HepG2 (cell line): ENCODE data around the gene PDIA4. TPM values are rescaled to one million over a fixed set of nuclear protein-coding genes. Genes with fewer than 3 reads are reported as not detected.
"Not testable (repeated sequence)": the region's sequence is repeated elsewhere in the genome, so short reads cannot be mapped to it uniquely, and the experiment has no call there.

Experiments used
- ATAC-seq: fragments of 200-7000 bp; cut with Tn5 transposase; 3 replicates; pipeline ENCODE4 v1.9.1; 2020; ENCODE audit warnings: mild to moderate bottlenecking, moderate library complexity
- BruUV-seq: library from RNA; stranded (reverse); fragments of 400-500 nt; replicated peaks from 2 replicates; lab custom pipeline; 2021; lab: Mats Ljungman, UMichigan
- CTCF ChIA-PET: fragments of 300-600 bp; formaldehyde crosslinking; extraction: SDS; loops from one replicate; lab custom pipeline; 2021; ENCODE audit warnings: low total read pairs, inconsistent platforms, low intra/inter-chr PET ratio; lab: Yijun Ruan, JAX
- POLR2A ChIA-PET: fragments of 350-600 bp; sonication (Branson Sonifier 250); formaldehyde crosslinking; loops from one replicate; lab custom pipeline; 2020; ENCODE audit warnings: antibody characterized with exemption, inconsistent platforms; lab: Yijun Ruan, JAX
- DNase-seq: peaks from one replicate; pipeline ENCODE4 v3.0.0-alpha.2; 2015; ENCODE audit warnings: low spot score
- FAIRE-seq: peaks from 3 replicates; lab custom pipeline; 2011; peaks lifted over from hg19 to GRCh38; lab: Jason Lieb, UNC
- H2AFZ ChIP-seq: one replicate; pipeline ENCODE4 v1.6.1; 2011; ENCODE audit warnings: low read length, inconsistent platforms
- H3K27ac ChIP-seq: fragments of 300-600 bp; 3 replicates; pipeline ENCODE4 v1.8.0; 2011; ENCODE audit warnings: mixed run types, mild to moderate bottlenecking, mixed read lengths, low read length, inconsistent platforms; ENCODE audit not compliant: insufficient read depth; ENCODE audit errors: extremely low read length
- H3K27me3 ChIP-seq, 2 experiments: fragments of 200-600 bp in 1 of 2; 2 replicates in 1 of 2; 3 replicates in 1 of 2; pipeline versions ENCODE4 v1.6.0 to v1.8.0; 2011; ENCODE audit warnings: low read length in 2 of 2, mild to moderate bottlenecking in 2 of 2, moderate library complexity in 2 of 2, inconsistent platforms in 1 of 2; ENCODE audit not compliant: insufficient read depth in 2 of 2, control insufficient read depth in 1 of 2
- H3K36me3 ChIP-seq, 2 experiments: fragments of 200-600 bp in 1 of 2; replicated peaks in 1 of 2; 2 replicates in 1 of 2; 3 replicates in 1 of 2; pipeline versions ENCODE4 v1.5.1 to v1.8.0; 2011; ENCODE audit warnings: low read length in 2 of 2, inconsistent platforms in 1 of 2; ENCODE audit not compliant: insufficient read depth in 2 of 2, control insufficient read depth in 1 of 2
- H3K4me1 ChIP-seq: 2 replicates; pipeline ENCODE4 v1.5.1; 2012; ENCODE audit warnings: low read length, inconsistent platforms; ENCODE audit not compliant: insufficient read depth
- H3K4me2 ChIP-seq: 2 replicates; pipeline ENCODE4 v1.6.0; 2011; ENCODE audit warnings: low read depth, low read length, inconsistent platforms
- H3K4me3 ChIP-seq, 3 experiments: fragments of 200-600 bp in 1 of 3; sonication (generic), shearing (Covaris generic) in 1 of 3; replicated peaks in 1 of 3; 2 replicates each; pipeline ENCODE4 v1.5.1; 2011 to 2016; ENCODE audit warnings: low read length in 3 of 3, inconsistent platforms in 2 of 3, low read depth in 2 of 3, mild to moderate bottlenecking in 2 of 3, control low read depth in 1 of 3, mixed read lengths in 1 of 3; ENCODE audit not compliant: insufficient read depth in 1 of 3
- H3K79me2 ChIP-seq: one replicate; pipeline ENCODE4 v1.6.1; 2011; ENCODE audit warnings: low read length, inconsistent platforms; ENCODE audit not compliant: insufficient read depth
- H3K9ac ChIP-seq: 2 replicates; pipeline ENCODE4 v1.6.0; 2011; ENCODE audit warnings: mild to moderate bottlenecking, low read depth, low read length, inconsistent platforms; ENCODE audit not compliant: insufficient read depth
- H3K9me3 ChIP-seq: 2 replicates; pipeline ENCODE4 v1.5.1; 2012; ENCODE audit warnings: mild to moderate bottlenecking, low read length
- H4K20me1 ChIP-seq: 2 replicates; pipeline ENCODE4 v1.6.0; 2011; ENCODE audit warnings: inconsistent platforms, mild to moderate bottlenecking, low read length, moderate library complexity; ENCODE audit not compliant: insufficient read depth
- CEBPB ChIP-seq: IDR thresholded peaks from 2 replicates; pipeline ENCODE4 v1.6.1; 2011; ENCODE audit warnings: low read depth, low read length, improper control_type of control experiment, borderline replicate concordance
- ZNF781 ChIP-seq: sonication (generic); formaldehyde crosslinking; IDR thresholded peaks from 2 replicates; pipeline ENCODE4 v1.5.1; 2020; ENCODE audit warnings: borderline replicate concordance, mild to moderate bottlenecking, missing genetic modification reagents; ENCODE audit errors: not compliant biosample characterization
- WGBS: methylation state at CpG from one replicate; pipeline ENCODE4 v1.1.6; 2017; ENCODE audit warnings: low lambda C conversion rate; 5-methylcytosine and 5-hydroxymethylcytosine counted together
- in situ Hi-C: cut with HindIII; loops from 2 replicates; pipeline ENCODE4 v1.10.0; 2017; ENCODE audit warnings: low pct_unique_long_range_greater_than_20kb; ENCODE audit not compliant: extremely low pct_ligation_motif_present
- intact Hi-C: fragments of 100-400 bp; cut with micrococcal nuclease; formaldehyde crosslinking; loops from one replicate; pipeline ENCODE4 v1.10.0; 2022; ENCODE audit not compliant: unreplicated experiment
- polyA plus RNA-seq, 8 experiments: library from polyadenylated mRNA; depleted of rRNA in 3 of 8; stranded (reverse) in 7 of 8; unstranded in 1 of 8; fragments of >200 nt; fragmentation: Illumina TruSeq in 4 of 8; extraction: Trizol in 4 of 8; gene quantifications; 2 replicates each; pipeline versions ENCODE4 v1.2.1 to v1.2.3, GENCODE V29; 2011 to 2016; ENCODE audit warnings: low read depth in 4 of 8, missing spikeins in 1 of 8, mixed read lengths in 1 of 8; ENCODE audit not compliant: insufficient read depth in 1 of 8
- total RNA-seq, 5 experiments: library from RNA; depleted of rRNA; stranded (reverse); fragments of >200 nt; fragmentation: Illumina TruSeq; extraction: Trizol; gene quantifications; 2 replicates each; pipeline ENCODE4 v1.2.3, GENCODE V29; 2016; ENCODE audit warnings: low read depth in 1 of 5

Gene PDIA4
- total and polyA plus RNA-seq, 2 of the 13 experiments (the other 11 are each of a cell fraction or from before 2014, with no cell fraction given): 278 to 402 TPM

GRCh38 chr7:149013876-149014275 is 14.4 kb downstream of the PDIA4 start:
- Histone ChIP-seq H3K4me3 (no peak overlapping the region), H3K9ac (no peak overlapping the region), H3K36me3 (peaks cover 42 to 82% of the 10 kb centered on the region in 2 experiments), H3K4me1 (no peaks in the 10 kb centered on the region), H3K4me2 (no peak overlapping the region), H3K9me3 (no peaks in the 10 kb centered on the region), H3K27me3 (no peaks in the 10 kb centered on the region), H2AFZ (no peak overlapping the region), H3K27ac (no peak overlapping the region), H4K20me1 (no peaks in the 10 kb centered on the region), H3K79me2 (peaks cover 2% of the 10 kb centered on the region)
- no peak for TF ChIP-seq ZNF781 (CRISPR knock-in tag)
- FAIRE-seq (no peak), ATAC-seq (no peak), DNase-seq (no peak)
- WGBS: 96% methylated on average over 5 of the region's 5 CpGs
- intact Hi-C loops: no loop called here
- in situ Hi-C loops: no loop called here
- ChIA-PET POLR2A (no interaction called here), CTCF (no interaction called here)
- no TSS peak for BruUV-seq

- H4K20me1 ChIP-seq, BruUV-seq, ATAC-seq, H3K9ac ChIP-seq, H3K27me3 ChIP-seq, H3K4me1 ChIP-seq, H2AFZ ChIP-seq, in situ Hi-C loops, intact Hi-C loops, H3K4me2 ChIP-seq, H3K4me3 ChIP-seq, H3K9me3 ChIP-seq, H3K27ac ChIP-seq, CTCF ChIA-PET, POLR2A ChIA-PET, H3K79me2 ChIP-seq, FAIRE-seq, DNase-seq: not testable (repeated sequence)
- TF ChIP-seq CEBPB: peak; percentile 68
- peaks cover 47 to 89% of the 10 kb centered on the region in 2 experiments for H3K36me3 ChIP-seq
- WGBS: 100% methylated on average over 6 of the region's 12 CpGs
Measured at GRCh38 chr7:149012730-149013129, 15.6 kb downstream of the PDIA4 start.
